Thymus (tissue), 11 donors: Measurements from ENCODE around the gene MYH15. TPM values are rescaled to one million over a fixed set of nuclear protein-coding genes. Genes with fewer than 3 reads are reported as not detected.
A peak's percentile ranks its signal among the peaks of the same experiment; 100 is the strongest.

Source experiments
- DNase-seq, 9 donors: peaks; one replicate each; pipeline ENCODE4 v3.0.0-alpha.2; 2013; ENCODE audit warnings: low spot score in 9 of 9, low read depth in 6 of 9, missing footprints in 1 of 9
- H3K27ac ChIP-seq, 2 donors: one replicate each; pipeline ENCODE4 v1.5.1; 2013; ENCODE audit warnings: control low read depth in 1 of 2, low read depth in 1 of 2, low read length in 1 of 2, mild to moderate bottlenecking in 1 of 2, moderate library complexity in 1 of 2
- H3K27me3 ChIP-seq, 2 donors: one replicate each; pipeline ENCODE4 v1.5.1; 2013; ENCODE audit warnings: low read length in 1 of 2; ENCODE audit not compliant: control insufficient read depth in 2 of 2, insufficient read depth in 1 of 2
- H3K36me3 ChIP-seq, 2 donors: one replicate each; pipeline ENCODE4 v1.5.1; 2013; ENCODE audit warnings: low read length in 1 of 2, mild to moderate bottlenecking in 1 of 2, moderate library complexity in 1 of 2; ENCODE audit not compliant: control insufficient read depth in 2 of 2, insufficient read depth in 2 of 2
- H3K4me1 ChIP-seq, 2 donors: one replicate each; pipeline ENCODE4 v1.5.1; 2013; ENCODE audit warnings: low read length in 2 of 2; ENCODE audit not compliant: control insufficient read depth in 2 of 2, insufficient read depth in 2 of 2
- H3K4me3 ChIP-seq, 2 donors: one replicate each; pipeline ENCODE4 v1.5.1; 2013; ENCODE audit warnings: low read length in 2 of 2, control low read depth in 1 of 2, mild to moderate bottlenecking in 1 of 2
- H3K9me3 ChIP-seq, 2 donors: one replicate each; pipeline ENCODE4 v1.5.1; 2013; ENCODE audit warnings: low read length in 1 of 2, mild to moderate bottlenecking in 1 of 2; ENCODE audit not compliant: control insufficient read depth in 2 of 2, insufficient read depth in 1 of 2
- WGBS: extraction: QIAGEN DNeasy Blood & Tissue Kit; methylation state at CpG from one replicate; pipeline ENCODE4 v1.1.7; 2013; 5-methylcytosine and 5-hydroxymethylcytosine counted together
- polyA plus RNA-seq: library from polyadenylated mRNA; stranded (reverse); fragments of 200-250 nt; gene quantifications from one replicate; pipeline ENCODE4 v1.2.3, GENCODE V29; 2013
- total RNA-seq: library from RNA; stranded (reverse); fragments of 120-200 nt; gene quantifications from one replicate; pipeline ENCODE4 v1.2.4, GENCODE V29; 2013
- donor health status: healthy.

The MYH15 gene
- total and polyA plus RNA-seq, 2 donors = 0.16 to 0.19 TPM

- no peaks in the 10 kb centered on the region for H3K4me1 ChIP-seq
- no peaks in the 10 kb centered on the region for H3K9me3 ChIP-seq
- H3K27me3 ChIP-seq = no peaks in the 10 kb centered on the region
- WGBS = 98% methylated on average over 5 of the region's 5 CpGs
- H3K36me3 ChIP-seq = no peaks in the 10 kb centered on the region
- H3K27ac ChIP-seq = no peak overlapping the region
- H3K4me3 ChIP-seq = no peak overlapping the region
- DNase-seq = no peak
Observed at GRCh38 chr3:108501535-108501934, 8.9 kb downstream of the MYH15 start.

DNA sequence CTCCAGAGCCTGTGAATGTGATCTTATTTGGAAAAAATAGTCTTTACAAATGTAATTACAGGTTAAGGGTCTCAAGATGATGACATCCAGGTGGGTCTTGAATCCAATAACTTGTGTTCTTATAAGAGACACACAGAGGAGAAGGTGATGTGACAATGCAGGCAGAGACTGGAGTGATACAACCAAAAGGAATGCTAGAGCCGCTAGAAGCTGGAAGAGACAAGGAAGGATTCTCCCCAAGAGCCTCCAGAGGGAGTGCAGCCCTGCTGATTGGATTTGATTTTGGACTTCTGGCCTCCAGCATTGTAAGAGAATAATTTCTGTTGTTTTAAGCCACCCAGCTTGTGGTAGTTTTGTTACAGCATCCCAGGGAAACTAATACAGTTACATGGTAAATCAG, 9.7 kb downstream of the MYH15 start:
- H3K36me3 ChIP-seq = no peaks in the 10 kb centered on the region
- no peaks in the 10 kb centered on the region for H3K4me1 ChIP-seq
- H3K27me3 ChIP-seq = no peaks in the 10 kb centered on the region
- no peaks in the 10 kb centered on the region for H3K9me3 ChIP-seq
- WGBS = 98% methylated on average over 1 of the region's 1 CpG
- no peak overlapping the region for H3K27ac ChIP-seq
- no peak overlapping the region for H3K4me3 ChIP-seq
- DNase-seq = no peak

GRCh38 chr3:108497271-108497670, 13.1 kb downstream of the MYH15 start:
- Histone ChIP-seq H3K4me1 (no peaks in the 10 kb centered on the region), H3K9me3 (no peaks in the 10 kb centered on the region), H3K4me3 (no peak overlapping the region), H3K27ac (no peak overlapping the region), H3K36me3 (no peaks in the 10 kb centered on the region), H3K27me3 (no peaks in the 10 kb centered on the region)
- WGBS = 99% methylated on average over 1 of the region's 1 CpG
- DNase-seq = no peak

GRCh38 chr3:108495717-108496116, 14.7 kb downstream of the MYH15 start:
- no peaks in the 10 kb centered on the region for H3K36me3 ChIP-seq
- WGBS = 96% methylated on average over 6 of the region's 6 CpGs
- no peaks in the 10 kb centered on the region for H3K4me1 ChIP-seq
- no peak for DNase-seq
- H3K27ac ChIP-seq = no peak overlapping the region
- H3K27me3 ChIP-seq = no peaks in the 10 kb centered on the region
- no peak overlapping the region for H3K4me3 ChIP-seq
- H3K9me3 ChIP-seq = no peaks in the 10 kb centered on the region

DNA sequence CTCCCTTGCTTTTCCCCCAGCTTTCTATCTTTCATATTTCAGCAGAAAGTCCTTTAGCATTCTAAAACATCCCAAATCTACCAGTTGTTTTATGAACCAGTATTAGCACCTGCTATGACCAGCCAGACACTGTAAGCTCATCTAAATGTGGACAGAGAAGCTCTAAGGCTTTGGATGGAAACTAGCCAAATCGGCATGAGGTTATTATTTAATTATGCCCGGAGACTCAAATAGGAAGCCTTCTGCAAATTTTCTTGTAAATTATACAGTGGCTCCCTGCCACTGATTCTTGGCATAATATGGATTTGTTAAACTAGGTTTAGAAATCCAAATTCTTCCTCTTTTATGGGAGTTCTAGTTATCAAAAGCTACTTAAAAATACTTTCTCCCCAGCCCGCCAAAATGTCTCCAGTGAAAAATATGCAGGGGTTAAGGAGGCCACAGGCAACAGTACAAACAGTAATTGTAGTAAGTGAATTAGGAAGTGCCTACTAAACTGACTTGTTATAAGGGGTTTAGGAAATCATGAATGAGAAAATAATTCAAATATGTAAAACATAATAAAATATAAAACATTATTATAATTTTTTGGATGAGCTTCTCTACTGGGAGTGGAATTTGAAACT, 15.4 kb downstream of the MYH15 start:
- no peaks in the 10 kb centered on the region for H3K27me3 ChIP-seq
- H3K9me3 ChIP-seq = no peaks in the 10 kb centered on the region
- H3K4me1 ChIP-seq = no peaks in the 10 kb centered on the region
- no peaks in the 10 kb centered on the region for H3K36me3 ChIP-seq
- no peak overlapping the region for H3K27ac ChIP-seq
- no peak overlapping the region for H3K4me3 ChIP-seq
- WGBS = 97% methylated on average over 3 of the region's 3 CpGs
- no peak for DNase-seq

DNA sequence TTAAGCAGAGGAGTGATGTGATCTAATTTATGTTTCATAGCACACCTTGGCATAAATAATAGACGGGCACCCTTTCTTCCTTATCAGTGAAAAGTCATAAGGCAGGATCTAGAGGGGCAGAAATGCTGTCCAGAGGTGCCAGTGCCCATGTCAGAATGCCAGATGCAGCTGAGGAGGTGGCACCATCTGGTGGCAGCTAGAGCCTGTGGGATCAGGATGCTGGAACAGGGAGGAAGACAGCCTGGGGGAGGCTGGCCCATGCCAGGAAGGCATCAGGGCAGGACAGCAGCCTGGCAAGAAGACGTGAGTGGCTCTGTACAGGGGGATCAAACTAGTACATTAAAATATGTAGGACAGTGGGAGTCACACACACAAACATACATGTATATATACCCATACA, 16.5 kb downstream of the MYH15 start:
- Histone ChIP-seq H3K9me3 (no peaks in the 10 kb centered on the region), H3K27ac (no peak overlapping the region), H3K27me3 (no peaks in the 10 kb centered on the region), H3K4me1 (no peaks in the 10 kb centered on the region), H3K36me3 (no peaks in the 10 kb centered on the region), H3K4me3 (no peak overlapping the region)
- no peak for DNase-seq
- 98% methylated on average over 2 of the region's 2 CpGs for WGBS

DNA sequence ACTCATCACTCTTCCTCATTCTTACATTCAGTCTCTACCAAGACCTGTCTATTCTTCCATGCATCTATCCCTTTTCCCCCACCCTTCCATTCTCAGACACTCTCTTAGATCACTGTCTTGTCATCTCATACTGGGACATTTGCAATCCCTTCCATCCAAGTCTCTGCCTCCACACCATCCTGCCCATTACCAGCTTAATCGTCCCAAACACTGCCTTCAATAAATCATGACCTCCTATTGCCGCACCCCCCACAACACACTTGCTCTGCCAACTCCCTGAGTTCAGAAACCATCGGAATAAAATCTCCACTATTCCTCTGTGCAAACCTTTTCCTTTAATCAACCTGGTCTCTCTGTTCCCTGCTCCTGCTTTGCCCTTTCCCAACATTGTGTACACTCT, 18.9 kb downstream of the MYH15 start:
- WGBS = 99% methylated on average over 3 of the region's 3 CpGs
- Histone ChIP-seq H3K36me3 (no peaks in the 10 kb centered on the region), H3K27ac (no peak overlapping the region), H3K4me3 (no peak overlapping the region), H3K9me3 (no peaks in the 10 kb centered on the region), H3K27me3 (no peaks in the 10 kb centered on the region), H3K4me1 (no peaks in the 10 kb centered on the region)
- DNase-seq = no peak

DNA sequence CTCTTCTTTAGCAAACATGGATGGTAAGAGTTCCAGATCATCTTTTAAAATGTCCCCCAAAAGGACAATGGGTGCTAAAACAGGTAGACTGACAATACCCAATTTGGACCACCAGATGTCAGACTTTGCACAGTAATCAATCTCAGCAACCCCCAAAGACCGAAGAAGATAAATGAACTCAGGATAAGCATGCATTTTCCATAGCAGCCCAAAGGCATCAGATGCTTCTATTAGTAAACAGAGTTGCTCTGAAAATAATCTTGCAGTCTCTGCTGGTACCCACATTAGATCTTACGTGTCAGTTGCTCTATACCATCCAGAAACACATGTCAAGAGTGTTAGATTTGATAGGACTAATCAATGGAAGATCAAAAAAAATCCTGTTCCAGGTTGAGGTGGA, 20.6 kb downstream of the MYH15 start:
- Histone ChIP-seq H3K27ac (no peak overlapping the region), H3K4me1 (no peaks in the 10 kb centered on the region), H3K4me3 (no peak overlapping the region), H3K36me3 (no peaks in the 10 kb centered on the region), H3K9me3 (no peaks in the 10 kb centered on the region), H3K27me3 (no peaks in the 10 kb centered on the region)
- peak; percentile 26 to 77 (median 55) for DNase-seq
- WGBS = 35% methylated on average over 2 of the region's 2 CpGs

DNA sequence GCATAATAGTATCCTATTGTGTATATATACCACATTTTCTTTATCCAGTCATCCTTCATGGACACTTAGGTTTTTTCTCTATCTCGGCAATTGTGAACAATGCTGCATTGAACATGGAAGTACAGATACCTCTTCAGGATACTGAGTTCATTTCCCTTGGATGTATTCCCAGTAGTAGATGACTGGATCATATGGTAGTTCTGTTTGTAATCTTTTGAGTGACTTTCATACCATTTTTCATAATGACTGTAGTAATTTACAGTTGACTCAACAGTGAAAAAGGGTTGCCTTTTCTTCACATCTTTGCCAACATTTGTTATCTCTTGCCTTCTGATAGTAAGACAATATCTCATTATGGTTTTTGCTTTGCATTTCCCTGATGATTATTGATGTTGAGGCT, 21.8 kb downstream of the MYH15 start:
- Histone ChIP-seq H3K4me3 (no peak overlapping the region), H3K27me3 (no peaks in the 10 kb centered on the region), H3K9me3 (no peaks in the 10 kb centered on the region), H3K36me3 (no peaks in the 10 kb centered on the region), H3K4me1 (no peaks in the 10 kb centered on the region), H3K27ac (no peak overlapping the region)
- WGBS = 95% methylated on average over 1 of the region's 1 CpG
- no peak for DNase-seq

DNA sequence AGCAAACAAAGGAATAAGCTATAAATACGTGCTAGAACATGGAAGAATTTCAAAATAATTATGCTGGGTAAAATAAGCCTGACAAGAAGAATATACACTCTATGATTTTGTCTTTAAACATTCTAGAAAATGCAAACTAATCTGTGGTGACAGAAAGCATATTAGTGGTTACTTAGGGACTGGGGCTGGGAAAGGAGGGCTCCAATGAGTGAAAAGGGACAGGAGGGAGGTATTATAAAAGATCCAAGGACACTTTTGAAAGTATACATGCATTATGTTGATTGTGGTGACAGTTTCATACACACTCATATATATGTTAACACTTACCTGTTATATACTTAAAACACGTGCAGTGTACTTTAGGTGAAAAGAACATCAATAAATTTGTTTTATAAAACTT, 23.0 kb downstream of the MYH15 start:
- Histone ChIP-seq H3K4me1 (no peaks in the 10 kb centered on the region), H3K4me3 (no peak overlapping the region), H3K36me3 (no peaks in the 10 kb centered on the region), H3K9me3 (no peaks in the 10 kb centered on the region), H3K27ac (no peak overlapping the region), H3K27me3 (no peaks in the 10 kb centered on the region)
- no peak for DNase-seq
- WGBS = 86% methylated on average over 2 of the region's 2 CpGs
